ENCODE data around the gene SLC35G4. TPM values are rescaled to one million over a fixed set of nuclear protein-coding genes. Genes with fewer than 3 reads are reported as not detected.

Gene SLC35G4
- total RNA-seq, 2 experiments from 2014 or later, result not detected

DNA sequence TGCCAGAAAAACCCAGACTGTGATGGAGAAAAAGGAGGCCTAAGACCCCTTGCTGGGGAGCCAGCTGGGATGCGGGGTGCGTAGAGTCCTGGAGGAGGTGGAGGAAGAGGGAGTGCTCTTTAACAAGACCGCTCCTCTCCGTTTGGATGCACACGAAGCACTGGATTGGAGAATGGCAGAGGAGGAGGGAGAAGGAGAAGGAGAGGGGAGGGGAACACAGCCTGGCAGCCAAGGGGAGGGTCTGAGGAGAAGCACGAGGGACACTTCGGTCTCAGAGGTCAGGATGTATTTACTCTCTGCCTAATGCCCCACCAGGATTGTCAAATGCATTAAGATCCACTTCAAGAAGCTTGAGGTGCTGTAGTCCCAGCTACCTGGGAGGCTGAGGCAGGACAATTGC is 42.0 kb upstream of the SLC35G4 start:
- H3K36me3 Mint-ChIP-seq (ENCODE audit: low read depth), result no peaks in the 10 kb centered on the region

DNA sequence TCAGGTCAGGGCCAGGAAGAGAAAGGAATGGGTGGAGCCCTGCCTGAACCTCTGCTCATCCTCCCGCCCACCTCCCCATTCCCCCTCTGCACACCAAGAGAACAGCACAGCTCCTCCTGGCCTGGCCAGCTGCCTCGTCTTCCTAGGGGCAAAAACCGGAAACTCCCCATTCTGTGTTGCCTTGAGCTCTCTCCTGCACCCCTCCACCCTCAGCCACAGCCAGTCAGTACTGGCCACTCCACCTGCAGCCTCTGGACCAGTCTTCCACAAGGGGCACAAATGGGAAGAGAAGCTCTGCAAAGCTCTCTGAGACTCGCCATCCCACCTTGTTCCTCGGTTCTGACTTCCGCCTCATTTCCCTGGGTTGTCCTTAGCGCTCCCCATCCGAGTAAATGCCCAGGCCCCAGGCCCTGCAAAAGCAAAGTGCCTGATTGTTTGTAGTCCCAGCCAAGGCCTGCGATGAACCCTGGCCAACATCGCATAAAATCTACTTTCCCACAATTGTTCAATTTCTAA is 39.3 kb upstream of the SLC35G4 start:
- TF ChIP-seq, protein P1, sequence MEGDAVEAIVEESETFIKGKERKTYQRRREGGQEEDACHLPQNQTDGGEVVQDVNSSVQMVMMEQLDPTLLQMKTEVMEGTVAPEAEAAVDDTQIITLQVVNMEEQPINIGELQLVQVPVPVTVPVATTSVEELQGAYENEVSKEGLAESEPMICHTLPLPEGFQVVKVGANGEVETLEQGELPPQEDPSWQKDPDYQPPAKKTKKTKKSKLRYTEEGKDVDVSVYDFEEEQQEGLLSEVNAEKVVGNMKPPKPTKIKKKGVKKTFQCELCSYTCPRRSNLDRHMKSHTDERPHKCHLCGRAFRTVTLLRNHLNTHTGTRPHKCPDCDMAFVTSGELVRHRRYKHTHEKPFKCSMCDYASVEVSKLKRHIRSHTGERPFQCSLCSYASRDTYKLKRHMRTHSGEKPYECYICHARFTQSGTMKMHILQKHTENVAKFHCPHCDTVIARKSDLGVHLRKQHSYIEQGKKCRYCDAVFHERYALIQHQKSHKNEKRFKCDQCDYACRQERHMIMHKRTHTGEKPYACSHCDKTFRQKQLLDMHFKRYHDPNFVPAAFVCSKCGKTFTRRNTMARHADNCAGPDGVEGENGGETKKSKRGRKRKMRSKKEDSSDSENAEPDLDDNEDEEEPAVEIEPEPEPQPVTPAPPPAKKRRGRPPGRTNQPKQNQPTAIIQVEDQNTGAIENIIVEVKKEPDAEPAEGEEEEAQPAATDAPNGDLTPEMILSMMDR (IDR thresholded peaks at IDR 0.05), result no peak
- Histone ChIP-seq H3K36me3 (ENCODE audit: insufficient read depth, low read length) (no peaks in the 10 kb centered on the region), H3K4me3 (ENCODE audit: low read length) (no peak overlapping the region), H3K4me1 (ENCODE audit: insufficient read depth, low read length) (no peaks in the 10 kb centered on the region), H3K27ac (ENCODE audit: low read depth in 1 of 2, low read length in 2 of 2) (no peak overlapping the region), H3K9me3 (ENCODE audit: control insufficient read depth in 1 of 2, insufficient read depth in 1 of 2, low read length in 2 of 2) (no peaks in the 10 kb centered on the region), H3K27me3 (ENCODE audit: control insufficient read depth in 1 of 2, insufficient read depth in 2 of 2, low read length in 2 of 2) (no peaks in the 10 kb centered on the region)
- ChIA-PET POLR2A (no interaction called here), CTCF (no interaction called here)
- H3K27ac Mint-ChIP-seq, result no peak overlapping the region
- H3K36me3 Mint-ChIP-seq (ENCODE audit: low read depth), result no peaks in the 10 kb centered on the region
- H3K4me1 Mint-ChIP-seq (ENCODE audit: low read depth), result no peaks in the 10 kb centered on the region
- H3K4me3 Mint-ChIP-seq, result no peak overlapping the region
- H3K9me3 Mint-ChIP-seq, result no peaks in the 10 kb centered on the region
- DNase-seq (no peak), ATAC-seq (ENCODE audit: poor library complexity) (no peak)
- intact Hi-C loops (cut with DNase I, micrococcal nuclease), result no loop called here
- peaks cover 5% of the 10 kb centered on the region for H3K27me3 Mint-ChIP-seq

More for the DNA sequence above, 42.0 kb upstream of the SLC35G4 start:
- Mint-ChIP-seq H3K27ac (no peak overlapping the region), H3K27me3 (peaks cover 5% of the 10 kb centered on the region), H3K9me3 (no peaks in the 10 kb centered on the region), H3K4me1 (ENCODE audit: low read depth) (no peaks in the 10 kb centered on the region), H3K4me3 (no peak overlapping the region)
- Histone ChIP-seq H3K36me3 (ENCODE audit: insufficient read depth, low read length) (no peaks in the 10 kb centered on the region), H3K27me3 (ENCODE audit: control insufficient read depth in 1 of 2, insufficient read depth in 2 of 2, low read length in 2 of 2) (no peaks in the 10 kb centered on the region), H3K9me3 (ENCODE audit: control insufficient read depth in 1 of 2, insufficient read depth in 1 of 2, low read length in 2 of 2) (no peaks in the 10 kb centered on the region), H3K4me1 (ENCODE audit: insufficient read depth, low read length) (no peaks in the 10 kb centered on the region), H3K27ac (ENCODE audit: low read depth in 1 of 2, low read length in 2 of 2) (no peak overlapping the region), H3K4me3 (ENCODE audit: low read length) (no peak overlapping the region)
- TF ChIP-seq, protein P1 (IDR thresholded peaks at IDR 0.05), result no peak
- ATAC-seq (ENCODE audit: poor library complexity), result no peak
- ChIA-PET CTCF (no interaction called here), POLR2A (no interaction called here)
- DNase-seq, result no peak
- intact Hi-C loops (cut with DNase I, micrococcal nuclease), result no loop called here

DNA sequence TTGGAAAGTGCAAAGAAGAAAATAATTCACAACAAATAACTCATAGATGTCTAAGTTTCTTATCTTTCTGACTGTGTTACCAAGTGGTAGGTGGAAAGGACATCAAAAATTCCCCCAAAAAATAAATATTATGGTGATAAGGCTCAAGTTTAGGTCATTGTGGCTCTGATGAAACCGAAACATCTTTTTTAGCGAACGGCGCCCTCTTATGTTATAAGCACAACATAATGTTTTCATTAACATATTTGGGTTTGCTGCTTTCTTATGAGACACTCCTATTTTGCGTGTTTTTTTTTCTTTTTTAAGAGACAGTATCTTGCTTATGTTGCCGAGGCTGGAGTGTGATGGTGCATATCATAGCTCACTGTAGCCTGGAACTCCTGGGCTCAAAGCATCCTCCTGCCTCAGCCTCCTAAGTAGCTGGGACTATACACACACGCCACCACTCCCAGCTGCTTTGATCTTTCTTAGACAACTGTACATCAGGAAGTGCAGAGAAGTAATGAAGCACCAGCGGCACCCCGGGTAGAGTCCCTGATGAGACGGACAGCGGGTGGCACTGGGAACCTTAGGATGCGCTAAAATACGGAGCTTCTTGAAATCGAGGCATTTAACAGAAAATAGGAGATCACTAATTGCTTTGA is 38.5 kb upstream of the SLC35G4 start:
- DNase-seq (no peak), ATAC-seq (ENCODE audit: poor library complexity) (no peak)
- Mint-ChIP-seq H3K4me1 (ENCODE audit: low read depth) (peaks cover 2% of the 10 kb centered on the region), H3K36me3 (ENCODE audit: low read depth) (no peaks in the 10 kb centered on the region), H3K27me3 (peaks cover 5% of the 10 kb centered on the region), H3K4me3 (no peak overlapping the region), H3K27ac (no peak overlapping the region), H3K9me3 (no peaks in the 10 kb centered on the region)
- TF ChIP-seq, protein P1 (IDR thresholded peaks at IDR 0.05), result no peak
- ChIA-PET POLR2A (no interaction called here), CTCF (no interaction called here)
- no peak overlapping the region for H3K4me3 ChIP-seq (ENCODE audit: low read length)
- intact Hi-C loops (cut with DNase I, micrococcal nuclease), result no loop called here
- no peaks in the 10 kb centered on the region for H3K27me3 ChIP-seq (ENCODE audit: control insufficient read depth in 1 of 2, insufficient read depth in 2 of 2, low read length in 2 of 2)
- H3K9me3 ChIP-seq (ENCODE audit: control insufficient read depth in 1 of 2, insufficient read depth in 1 of 2, low read length in 2 of 2), result no peaks in the 10 kb centered on the region
- no peaks in the 10 kb centered on the region for H3K4me1 ChIP-seq (ENCODE audit: insufficient read depth, low read length)
- H3K36me3 ChIP-seq (ENCODE audit: insufficient read depth, low read length), result no peaks in the 10 kb centered on the region
- H3K27ac ChIP-seq (ENCODE audit: low read depth in 1 of 2, low read length in 2 of 2), result no peak overlapping the region

Data from CD4-positive, alpha-beta T cell (primary cell).